Tibial nerve (tissue), 4 donors: ENCODE results near the gene PIPOX. TPM values are rescaled to one million over a fixed set of nuclear protein-coding genes. Genes with fewer than 3 reads are reported as not detected.

Source experiments
- DNase-seq, 2 donors: peaks; one replicate each; pipeline ENCODE4 v3.0.0-alpha.2; 2019; ENCODE audit warnings: low spot score in 2 of 2
- H3K27ac ChIP-seq, 4 donors: fragments of 200-600 bp; sonication (generic) in 3 of 4; one replicate each; pipeline ENCODE4 v1.5.1; 2017 to 2019; ENCODE audit warnings: mild to moderate bottlenecking in 1 of 4
- H3K27me3 ChIP-seq, 2 donors: fragments of 200-600 bp; sonication (generic) in 1 of 2; one replicate each; pipeline versions ENCODE4 v1.5.1 to v1.6.0; 2017 to 2019
- H3K36me3 ChIP-seq, 3 donors: fragments of 200-600 bp; sonication (generic); one replicate each; pipeline ENCODE4 v1.5.1; 2018 to 2019
- H3K4me1 ChIP-seq, 4 donors: fragments of 200-600 bp; sonication (generic) in 3 of 4; one replicate each; pipeline ENCODE4 v1.5.1; 2017 to 2019
- H3K4me3 ChIP-seq, 4 donors: fragments of 200-600 bp; sonication (generic) in 3 of 4; one replicate each; pipeline ENCODE4 v1.5.1; 2017 to 2019; ENCODE audit warnings: mild to moderate bottlenecking in 1 of 4, moderate library complexity in 1 of 4
- H3K9me3 ChIP-seq, 4 donors: fragments of 200-600 bp; sonication (generic) in 3 of 4; one replicate each; pipeline ENCODE4 v1.5.1; 2017 to 2019
- CTCF ChIP-seq, 5 experiments: fragments of 200-600 bp in 3 of 5; fragments of 450-650 bp in 2 of 5; sonication (generic) in 3 of 5; IDR thresholded peaks; one replicate each; pipeline ENCODE4 v1.5.1; 2016 to 2019; ENCODE audit warnings: antibody characterized with exemption in 5 of 5, mild to moderate bottlenecking in 3 of 5, moderate library complexity in 2 of 5
- EP300 ChIP-seq, 2 donors: sonication (generic); formaldehyde crosslinking; IDR thresholded peaks; one replicate each; pipeline ENCODE4 v1.6.1; 2017; ENCODE audit warnings: antibody characterized with exemption in 2 of 2, mild to moderate bottlenecking in 1 of 2
- POLR2A ChIP-seq, 2 donors: fragments of 450-650 bp; IDR thresholded peaks; one replicate each; pipeline ENCODE4 v1.6.1; 2017; ENCODE audit warnings: antibody characterized with exemption in 2 of 2, mild to moderate bottlenecking in 2 of 2, moderate library complexity in 2 of 2
- WGBS, 2 donors: methylation state at CpG; one replicate each; pipeline ENCODE4 v1.1.5; 2018; 5-methylcytosine and 5-hydroxymethylcytosine counted together
- total RNA-seq, 4 donors: library from RNA; depleted of rRNA; stranded (reverse); fragments of >200 nt; gene quantifications; one replicate each; pipeline ENCODE4 v1.1.0, GENCODE V29; 2016

The PIPOX gene
- total RNA-seq, 4 donors from 2014 or later, result 0.60 to 6.1 (median 2.8) TPM

- H3K9me3 ChIP-seq, result no peaks in the 10 kb centered on the region
- no peaks in the 10 kb centered on the region for H3K4me1 ChIP-seq
- no peak overlapping the region for H3K27ac ChIP-seq
- H3K36me3 ChIP-seq, result peaks cover 0 to 100% (median 34%) of the 10 kb centered on the region in 3 donors
- DNase-seq, result no peak
- TF ChIP-seq POLR2A (IDR thresholded peaks at IDR 0.05) (no peak), EP300 (IDR thresholded peaks at IDR 0.05) (no peak), CTCF (IDR thresholded peaks at IDR 0.05) (no peak)
- 71 to 92% methylated on average over 4 of the region's 4 CpGs for WGBS, 2 donors
- no peak overlapping the region for H3K4me3 ChIP-seq
- H3K27me3 ChIP-seq, result no peaks in the 10 kb centered on the region
Observed at GRCh38 chr17:29090108-29090507, 47.2 kb downstream of the PIPOX start.

- Histone ChIP-seq H3K27ac (no peak overlapping the region), H3K27me3 (no peaks in the 10 kb centered on the region), H3K36me3 (peaks cover 0 to 100% (median 27%) of the 10 kb centered on the region in 3 donors), H3K4me1 (no peaks in the 10 kb centered on the region), H3K9me3 (no peaks in the 10 kb centered on the region), H3K4me3 (no peak overlapping the region)
- TF ChIP-seq POLR2A (IDR thresholded peaks at IDR 0.05) (no peak), EP300 (IDR thresholded peaks at IDR 0.05) (no peak)
- DNase-seq, result no peak
- WGBS, 2 donors, result 60 to 71% methylated on average over 11 to 12 of the region's 12 CpGs
Observed at GRCh38 chr17:29090750-29091605, 48.0 kb downstream of the PIPOX start.

- Histone ChIP-seq H3K27me3 (no peaks in the 10 kb centered on the region), H3K27ac (no peak overlapping the region), H3K9me3 (no peaks in the 10 kb centered on the region), H3K4me1 (no peaks in the 10 kb centered on the region), H3K4me3 (no peak overlapping the region), H3K36me3 (peaks cover 0 to 100% (median 28%) of the 10 kb centered on the region in 3 donors)
- TF ChIP-seq POLR2A (IDR thresholded peaks at IDR 0.05) (no peak), EP300 (IDR thresholded peaks at IDR 0.05) (no peak), CTCF (IDR thresholded peaks at IDR 0.05) (no peak)
- WGBS, 2 donors, result 82 to 83% methylated on average over 11 to 13 of the region's 13 CpGs
- no peak for DNase-seq
Observed at GRCh38 chr17:29091606-29092289, 48.8 kb downstream of the PIPOX start.

GRCh38 chr17:29093090-29093871 lies 50.3 kb downstream of the PIPOX start:
- Histone ChIP-seq H3K27me3 (no peaks in the 10 kb centered on the region), H3K4me1 (no peaks in the 10 kb centered on the region), H3K36me3 (peaks cover 0 to 100% (median 37%) of the 10 kb centered on the region in 3 donors), H3K9me3 (no peaks in the 10 kb centered on the region), H3K27ac (no peak overlapping the region), H3K4me3 (no peak overlapping the region)
- DNase-seq, result no peak
- no peak for TF ChIP-seq POLR2A (IDR thresholded peaks at IDR 0.05)
- TF ChIP-seq CTCF (IDR thresholded peaks at IDR 0.05), result no peak
- no peak for TF ChIP-seq EP300 (IDR thresholded peaks at IDR 0.05)
- WGBS, 2 donors, result 89 to 94% methylated on average over 20 of the region's 20 CpGs

- WGBS, 2 donors, result 86 to 89% methylated on average over 11 of the region's 11 CpGs
- no peaks in the 10 kb centered on the region for H3K9me3 ChIP-seq
- H3K4me3 ChIP-seq, result no peak overlapping the region
- H3K27ac ChIP-seq, result no peak overlapping the region
- no peak for DNase-seq
- H3K27me3 ChIP-seq, result no peaks in the 10 kb centered on the region
- no peak for TF ChIP-seq POLR2A (IDR thresholded peaks at IDR 0.05)
- no peak for TF ChIP-seq EP300 (IDR thresholded peaks at IDR 0.05)
- TF ChIP-seq CTCF (IDR thresholded peaks at IDR 0.05), result no peak
- H3K4me1 ChIP-seq, result no peaks in the 10 kb centered on the region
- H3K36me3 ChIP-seq, result peaks cover 0 to 100% (median 41%) of the 10 kb centered on the region in 3 donors
Observed at GRCh38 chr17:29094101-29094708, 51.3 kb downstream of the PIPOX start.
